NCI-H2196 (cell line): ENCODE results near the gene SCFD2.
"Not testable (repeated sequence)": the region's sequence is repeated elsewhere in the genome, so short reads cannot be mapped to it uniquely, and the experiment has no call there.

ENCODE experiments used
- DNase-seq: peaks from one replicate; lab custom pipeline; 2025; ENCODE audit not compliant: unreplicated experiment; lab: John Stamatoyannopoulos, UW

SCFD2 gene

GRCh38 chr4:53267026-53267425 lies 98.8 kb downstream of the SCFD2 start:
- no peak for DNase-seq

- not testable (repeated sequence) for DNase-seq
Measured at GRCh38 chr4:53255986-53256385, 109.9 kb downstream of the SCFD2 start.

- DNase-seq = no peak
Measured at GRCh38 chr4:53240573-53240972, 125.3 kb downstream of the SCFD2 start.

GRCh38 chr4:53238352-53238751 lies 127.5 kb downstream of the SCFD2 start:
- DNase-seq = not testable (repeated sequence)

GRCh38 chr4:53237811-53238210 lies 128.1 kb downstream of the SCFD2 start:
- DNase-seq = not testable (repeated sequence)

GRCh38 chr4:53236624-53237023 lies 129.2 kb downstream of the SCFD2 start:
- DNase-seq = not testable (repeated sequence)

GRCh38 chr4:53235547-53235946 lies 130.3 kb downstream of the SCFD2 start:
- DNase-seq = no peak

- DNase-seq = no peak
Measured at GRCh38 chr4:53234669-53235068, 131.2 kb downstream of the SCFD2 start.

- no peak for DNase-seq
Measured at GRCh38 chr4:53234111-53234510, 131.8 kb downstream of the SCFD2 start.

GRCh38 chr4:53233114-53233795 lies 132.6 kb downstream of the SCFD2 start:
- no peak for DNase-seq

- no peak for DNase-seq
Measured at GRCh38 chr4:53232371-53232770, 133.5 kb downstream of the SCFD2 start.

- DNase-seq = no peak
Measured at GRCh38 chr4:53228036-53228435, 137.8 kb downstream of the SCFD2 start.

- no peak for DNase-seq
Measured at GRCh38 chr4:53227451-53227850, 138.4 kb downstream of the SCFD2 start.

GRCh38 chr4:53221832-53222480 lies 143.9 kb downstream of the SCFD2 start:
- no peak for DNase-seq

GRCh38 chr4:53219148-53219547 lies 146.7 kb downstream of the SCFD2 start:
- DNase-seq = not testable (repeated sequence)

- DNase-seq = no peak
Measured at GRCh38 chr4:53208753-53209152, 157.1 kb downstream of the SCFD2 start.

GRCh38 chr4:53205970-53206369 lies 159.9 kb downstream of the SCFD2 start:
- no peak for DNase-seq

- DNase-seq = no peak
Measured at GRCh38 chr4:53199356-53199755, 166.5 kb downstream of the SCFD2 start.

GRCh38 chr4:53197772-53198142 lies 168.1 kb downstream of the SCFD2 start:
- no peak for DNase-seq

GRCh38 chr4:53196882-53197771 lies 168.7 kb downstream of the SCFD2 start:
- peak; percentile 11 for DNase-seq

- DNase-seq = no peak
Measured at GRCh38 chr4:53195815-53196661, 169.8 kb downstream of the SCFD2 start.
